ENCODE data around the gene DAB2.

DAB2 gene

DNA sequence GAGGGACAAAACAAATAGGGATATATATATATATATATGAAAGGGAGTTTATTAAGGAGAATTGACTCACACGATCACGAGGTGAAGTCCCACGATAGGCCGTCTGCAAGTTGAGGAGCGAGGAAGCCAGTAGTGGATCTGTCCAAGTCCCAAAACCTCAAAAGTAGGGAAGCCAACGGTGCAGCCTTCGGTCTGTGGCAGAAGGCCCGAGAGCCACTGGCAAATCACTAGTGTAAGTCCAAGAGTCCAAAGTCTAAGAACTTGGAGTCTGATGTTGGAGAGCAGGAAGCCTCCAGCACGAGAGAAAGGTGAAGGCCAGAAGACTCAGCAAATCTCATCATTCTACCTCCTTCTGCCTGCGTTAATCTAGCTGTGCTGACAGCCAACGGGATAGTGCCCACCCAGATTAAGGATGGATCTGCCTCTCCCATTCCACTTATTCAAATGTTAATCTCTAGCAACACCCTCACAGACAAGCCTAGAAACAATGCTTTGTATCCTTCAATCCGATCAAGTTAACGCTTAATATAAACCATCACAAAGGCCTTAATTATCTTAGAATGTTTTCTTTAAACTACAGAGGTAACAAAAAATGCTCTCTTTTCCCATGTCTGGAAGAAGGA is 23.8 kb upstream of the DAB2 start:
- in situ Hi-C loops (cut with MboI; ENCODE audit: low sequenced_read_pairs) = no loop called here

DNA sequence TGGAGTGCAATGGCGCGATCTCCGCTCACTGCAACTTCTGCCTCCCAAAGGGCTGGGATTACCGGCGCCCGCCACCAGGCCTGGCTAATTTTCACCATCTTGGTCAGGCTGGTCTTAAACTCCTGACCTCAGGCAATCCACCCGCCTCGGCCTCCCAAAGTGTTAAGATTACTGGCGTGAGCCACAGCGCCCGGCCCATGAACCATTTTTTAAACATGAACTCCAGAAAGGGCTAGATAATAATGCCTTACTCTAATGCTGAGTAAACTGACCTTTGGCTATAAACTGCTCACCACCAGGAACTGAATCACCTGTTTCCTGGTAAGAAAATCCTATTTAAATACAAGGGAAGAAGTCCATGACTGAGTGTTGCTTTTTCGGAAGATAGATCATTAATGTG is 23.2 kb upstream of the DAB2 start:
- in situ Hi-C loops (cut with MboI; ENCODE audit: low sequenced_read_pairs) = no loop called here

DNA sequence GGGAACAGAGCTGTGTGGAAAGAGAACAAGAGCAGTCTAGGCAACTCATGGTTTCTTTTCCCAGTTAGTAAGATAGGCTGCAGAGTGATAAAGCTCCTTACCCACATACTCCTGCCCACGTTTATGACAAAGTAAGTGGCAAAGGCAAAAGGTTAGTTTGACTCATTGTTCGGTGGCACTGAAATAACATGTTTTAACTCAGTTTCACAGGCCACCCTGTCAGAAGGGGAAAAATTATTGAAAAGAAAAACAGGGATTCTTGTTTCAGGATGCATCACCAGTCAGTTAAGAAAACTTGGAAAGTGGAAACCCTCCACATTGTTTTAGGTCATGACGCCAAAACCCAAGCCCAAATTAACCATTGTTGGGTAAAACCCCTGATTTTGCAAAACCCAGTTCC is 22.3 kb upstream of the DAB2 start:
- in situ Hi-C loops (cut with MboI; ENCODE audit: low sequenced_read_pairs) = no loop called here

DNA sequence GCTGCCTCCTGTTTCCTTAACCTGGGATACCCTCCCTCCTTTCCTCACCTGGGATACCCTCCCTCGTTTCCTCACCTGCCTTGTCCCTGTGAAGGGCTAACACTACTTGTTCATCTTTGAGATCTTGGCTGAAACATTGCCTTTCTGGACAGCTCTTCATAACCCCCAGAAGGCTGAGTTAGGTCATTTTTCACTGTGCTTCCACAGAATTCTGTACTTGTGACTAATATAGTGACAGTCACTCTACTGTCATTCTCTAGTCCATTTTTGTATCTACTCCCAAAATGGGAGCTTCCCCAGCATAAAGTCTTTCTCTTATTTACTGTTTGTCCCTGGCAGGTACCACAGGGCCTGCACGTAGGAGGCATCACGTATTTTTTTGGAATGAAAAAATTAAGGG is 21.5 kb upstream of the DAB2 start:
- in situ Hi-C loops (cut with MboI; ENCODE audit: low sequenced_read_pairs) = no loop called here

DNA sequence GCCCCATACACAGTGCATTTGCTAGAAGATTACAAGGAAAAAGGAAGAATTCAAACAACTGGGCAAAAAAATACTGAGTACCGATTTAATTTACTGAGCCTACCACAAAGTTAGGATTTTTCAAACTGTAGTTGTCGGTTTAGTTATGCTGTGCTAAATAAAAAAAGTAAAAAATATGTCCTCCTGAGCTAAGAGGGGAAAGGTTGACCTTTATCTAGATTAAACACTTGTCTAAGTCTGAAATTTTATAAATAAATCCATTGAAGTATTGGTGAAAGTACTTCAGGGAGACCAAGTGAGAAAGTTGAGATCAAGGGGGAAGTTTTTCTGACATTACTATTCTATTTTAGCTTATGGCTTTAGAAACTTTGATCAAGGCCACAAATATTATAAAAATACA is 19.1 kb upstream of the DAB2 start:
- in situ Hi-C loops (cut with MboI; ENCODE audit: low sequenced_read_pairs) = no loop called here

DNA sequence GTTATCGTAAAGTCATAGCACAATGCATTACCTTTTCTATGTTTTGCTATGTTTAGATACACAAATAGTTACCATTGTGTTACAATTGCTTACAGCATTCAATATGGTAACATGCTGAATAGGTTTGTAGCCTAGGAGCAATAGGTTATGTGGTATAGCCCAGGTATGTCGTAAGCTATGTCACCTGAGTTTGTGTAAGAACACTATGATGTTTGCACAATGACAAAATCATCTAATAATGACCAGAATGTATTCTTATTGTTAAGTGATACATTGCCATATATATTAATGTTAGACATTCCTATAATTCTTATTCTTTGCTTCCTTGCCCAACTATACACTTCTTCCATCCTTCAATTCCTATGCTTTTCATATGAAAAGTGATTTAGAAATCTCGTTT is 18.2 kb upstream of the DAB2 start:
- in situ Hi-C loops (cut with MboI; ENCODE audit: low sequenced_read_pairs) = no loop called here

DNA sequence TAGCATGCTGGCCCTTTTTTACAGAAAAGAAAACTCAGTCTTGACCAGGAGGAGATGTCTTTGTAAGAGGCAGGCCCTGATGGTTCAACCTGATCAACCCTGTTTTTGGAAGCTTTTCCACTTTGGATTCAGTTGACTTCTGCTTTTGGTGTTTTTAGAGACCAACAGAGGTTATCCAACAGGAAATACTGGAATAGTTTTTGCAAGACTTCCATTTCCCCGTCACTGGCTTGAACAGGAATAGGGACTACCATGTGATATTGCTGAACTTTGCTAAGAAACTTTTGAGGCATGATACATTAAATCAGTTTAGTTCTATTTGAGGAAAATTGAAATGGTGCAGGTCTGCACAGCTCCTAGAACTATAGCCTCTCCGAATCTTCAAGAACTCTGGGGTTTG is 17.1 kb upstream of the DAB2 start:
- in situ Hi-C loops (cut with MboI; ENCODE audit: low sequenced_read_pairs) = no loop called here

DNA sequence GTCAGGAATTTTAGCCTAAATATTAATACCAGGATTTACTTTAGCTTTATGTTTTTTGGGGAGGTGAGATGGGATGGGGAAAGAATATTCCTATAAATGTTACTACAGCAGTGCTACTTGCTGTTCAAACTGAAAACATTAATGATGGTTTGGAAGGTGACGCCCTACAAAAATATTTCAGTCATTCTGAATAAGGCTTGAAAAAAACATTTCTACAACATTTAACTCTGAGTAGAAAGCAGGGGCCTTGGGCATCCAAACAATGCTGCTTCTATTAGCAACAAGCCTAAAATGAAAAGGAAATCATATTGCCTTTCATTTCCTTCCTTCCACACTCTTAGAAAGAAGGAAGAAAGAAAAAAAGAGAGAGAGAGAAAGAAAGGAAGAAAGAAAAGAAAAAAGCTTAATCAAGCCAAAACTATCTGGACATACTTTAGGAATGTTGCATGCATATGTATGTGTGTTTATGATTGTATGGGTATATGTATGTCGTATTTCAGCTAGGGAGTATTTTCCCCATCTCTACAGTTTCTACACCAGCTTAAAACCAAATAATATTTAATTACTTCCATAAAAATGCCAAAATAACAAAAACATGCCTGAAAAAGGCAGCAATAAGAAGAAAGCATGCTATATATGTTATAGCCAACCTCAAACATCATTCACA is 16.3 kb upstream of the DAB2 start:
- in situ Hi-C loops (cut with MboI; ENCODE audit: low sequenced_read_pairs) = no loop called here

DNA sequence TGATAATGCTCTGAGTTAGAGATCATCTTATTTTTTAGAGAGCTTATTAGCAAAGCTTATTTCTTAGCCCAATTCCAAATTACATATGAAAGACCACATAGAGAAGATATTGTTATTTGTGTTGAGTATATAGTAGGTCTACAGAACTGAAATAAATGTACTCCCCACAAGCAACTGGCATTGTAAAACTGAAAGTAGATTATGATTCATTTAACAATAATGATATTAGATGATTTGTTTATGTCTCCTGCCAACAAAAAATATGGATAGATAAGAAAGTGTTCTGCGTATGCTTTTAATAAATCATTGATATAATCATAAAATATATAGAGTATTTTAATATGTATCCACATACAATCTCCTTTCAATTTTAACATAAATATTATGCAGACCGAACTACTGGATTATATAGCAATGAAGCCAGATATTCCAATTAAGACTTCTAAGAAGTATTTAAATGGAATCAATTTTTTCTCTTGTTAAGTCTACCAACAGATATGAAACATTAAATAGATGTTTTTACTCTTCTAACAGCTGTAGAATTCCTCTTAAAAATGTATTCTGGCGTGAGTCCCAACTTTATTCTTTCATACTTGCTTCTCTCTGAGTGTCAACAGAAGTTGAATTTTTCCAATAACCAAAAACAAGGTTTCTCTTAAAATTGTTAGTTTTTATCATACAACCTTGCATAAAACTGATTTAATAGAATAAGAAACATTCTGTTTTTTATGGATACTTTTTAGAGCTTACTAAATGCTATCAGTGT is 15.6 kb upstream of the DAB2 start:
- in situ Hi-C loops (cut with MboI; ENCODE audit: low sequenced_read_pairs) = no loop called here

DNA sequence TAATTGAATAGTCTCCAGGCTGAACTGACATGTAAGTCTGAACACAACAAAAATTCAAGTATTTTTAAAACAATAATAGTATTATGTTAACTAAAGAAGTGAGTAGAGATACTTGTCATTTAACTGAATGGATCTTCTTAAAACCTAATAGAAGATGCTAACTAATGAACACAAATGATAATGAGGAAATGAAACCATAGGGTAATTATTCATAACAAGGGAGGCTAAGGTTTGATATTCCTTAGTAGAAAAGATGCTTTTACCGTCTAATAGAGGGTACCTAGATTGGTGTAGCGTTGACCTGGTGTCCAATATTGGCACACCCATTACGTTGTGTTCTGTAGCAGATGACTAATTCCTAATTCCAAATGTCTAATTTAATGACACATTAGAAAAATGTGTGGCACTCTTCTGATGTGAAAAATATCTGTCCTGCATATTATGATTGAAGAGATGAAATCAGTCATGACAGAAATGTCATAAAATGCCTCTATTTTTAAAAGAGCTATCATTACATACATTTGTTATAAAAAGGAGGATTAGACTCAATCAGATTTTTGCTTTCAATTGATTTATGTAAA is 14.9 kb upstream of the DAB2 start:
- in situ Hi-C loops (cut with MboI; ENCODE audit: low sequenced_read_pairs) = no loop called here

DNA sequence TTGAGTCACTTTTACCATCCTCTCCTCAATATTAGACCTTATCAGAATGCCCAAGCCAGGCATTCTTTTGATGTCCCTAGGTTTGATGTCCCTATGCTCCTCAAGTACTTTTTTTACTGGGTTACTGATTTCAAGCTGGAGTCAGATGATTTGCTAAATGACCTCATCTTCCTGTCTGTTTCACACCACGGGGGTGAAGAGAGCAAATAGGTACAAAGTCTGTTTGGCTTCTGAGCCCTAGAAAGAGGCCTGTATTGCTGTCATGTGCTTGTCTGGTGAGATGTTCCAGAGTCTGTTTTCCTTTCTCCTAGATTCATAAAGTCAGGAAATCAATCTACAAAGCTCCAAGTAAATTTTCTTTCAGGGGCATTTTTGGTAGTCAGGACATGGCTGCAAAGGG is 12.7 kb upstream of the DAB2 start:
- in situ Hi-C loops (cut with MboI; ENCODE audit: low sequenced_read_pairs) = no loop called here

DNA sequence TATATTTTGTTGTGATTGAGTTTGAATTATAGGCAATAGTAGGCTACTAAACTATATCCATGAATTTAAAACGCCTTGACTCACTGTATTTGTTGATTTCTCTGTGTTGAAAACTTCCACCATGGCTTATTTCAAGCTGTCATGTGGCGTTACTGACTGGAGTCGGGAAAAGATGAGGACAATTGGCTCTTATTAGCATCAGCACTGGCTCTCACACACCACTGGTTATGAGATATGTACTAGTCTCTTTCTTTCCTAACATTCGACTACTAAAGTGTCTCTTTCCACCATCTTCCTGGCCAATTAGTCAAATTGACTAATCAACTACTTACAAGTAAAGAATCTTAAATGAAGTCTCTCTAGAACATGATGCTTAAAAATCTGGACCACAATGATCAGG is 9.1 kb upstream of the DAB2 start:
- in situ Hi-C loops (cut with MboI; ENCODE audit: low sequenced_read_pairs) = no loop called here

DNA sequence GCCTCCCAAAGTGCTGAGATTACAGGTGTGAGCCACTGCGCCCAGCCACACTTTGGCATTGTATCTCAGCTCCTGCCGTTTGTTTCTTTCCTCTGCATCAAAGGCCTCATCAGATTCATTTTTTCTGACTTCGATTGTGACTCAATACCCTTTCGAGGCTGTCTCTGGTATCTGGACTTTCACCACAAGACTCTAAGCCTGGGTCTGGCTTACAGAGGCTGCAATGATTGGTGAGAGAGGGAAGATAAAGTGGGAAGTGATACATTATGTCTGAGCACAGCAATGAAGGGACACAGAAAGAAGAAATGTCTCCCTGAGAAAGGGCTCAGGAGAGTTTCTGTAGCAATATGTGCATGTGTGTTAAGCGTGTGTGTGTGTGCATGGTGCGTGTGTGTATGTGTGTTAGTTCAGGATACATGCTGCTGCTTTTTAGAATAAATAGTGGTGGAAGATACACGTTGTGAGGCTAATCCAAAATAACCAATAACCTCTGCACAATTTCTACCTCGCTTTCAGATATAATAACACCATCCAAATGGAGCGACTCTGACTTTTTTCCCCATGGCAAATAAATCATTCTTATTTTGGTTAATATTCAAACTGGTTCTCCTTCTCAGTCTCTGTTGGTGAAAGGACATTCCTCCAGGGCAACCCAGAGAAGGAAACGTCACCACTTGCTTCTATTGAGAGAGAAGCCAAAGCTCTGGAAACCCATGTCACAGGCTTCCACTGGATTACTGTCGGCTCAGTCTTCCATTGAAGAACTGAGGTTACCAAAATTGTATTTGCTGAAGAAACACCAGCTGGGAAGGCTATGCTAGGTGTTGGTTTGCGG is 8.1 kb upstream of the DAB2 start:
- in situ Hi-C loops (cut with MboI; ENCODE audit: low sequenced_read_pairs) = no loop called here

DNA sequence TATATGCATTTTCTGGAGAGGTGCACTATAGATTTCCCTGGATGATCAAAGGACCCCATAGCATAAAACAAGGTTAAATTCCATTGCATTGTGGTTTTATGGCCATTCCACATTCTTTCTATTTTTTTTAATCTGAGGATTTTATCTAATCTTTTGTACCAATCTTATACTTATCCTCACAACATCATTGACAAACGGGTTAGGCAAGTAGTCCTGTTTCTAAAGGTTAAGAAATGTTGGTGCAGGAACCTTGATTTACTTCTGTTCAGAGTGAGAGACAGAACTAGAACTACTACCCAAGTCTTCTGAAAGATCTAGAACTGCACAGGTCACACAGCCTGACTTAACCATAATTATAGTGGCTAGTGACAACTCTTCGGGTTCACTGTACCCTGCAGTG is 5.7 kb upstream of the DAB2 start:
- in situ Hi-C loops (cut with MboI; ENCODE audit: low sequenced_read_pairs) = no loop called here

DNA sequence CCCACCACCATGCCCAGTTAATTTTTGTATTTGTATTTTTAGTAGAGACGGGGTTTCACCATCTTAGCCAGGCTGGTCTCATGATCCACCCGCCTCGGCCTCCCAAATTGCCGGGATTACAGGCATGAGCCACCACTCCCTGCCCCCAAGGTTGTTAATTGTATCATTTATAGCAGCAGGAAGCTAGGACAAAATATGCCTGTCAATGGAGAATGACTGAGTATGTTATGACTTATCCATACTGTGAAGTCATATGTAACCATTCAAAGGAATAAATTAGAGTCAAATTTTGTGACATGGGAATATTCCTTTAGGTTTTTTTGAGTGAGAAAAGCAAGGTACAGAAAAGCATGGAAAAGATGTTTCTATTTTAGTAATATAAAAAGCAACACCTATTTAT is 3.9 kb upstream of the DAB2 start:
- in situ Hi-C loops (cut with MboI; ENCODE audit: low sequenced_read_pairs) = no loop called here

DNA sequence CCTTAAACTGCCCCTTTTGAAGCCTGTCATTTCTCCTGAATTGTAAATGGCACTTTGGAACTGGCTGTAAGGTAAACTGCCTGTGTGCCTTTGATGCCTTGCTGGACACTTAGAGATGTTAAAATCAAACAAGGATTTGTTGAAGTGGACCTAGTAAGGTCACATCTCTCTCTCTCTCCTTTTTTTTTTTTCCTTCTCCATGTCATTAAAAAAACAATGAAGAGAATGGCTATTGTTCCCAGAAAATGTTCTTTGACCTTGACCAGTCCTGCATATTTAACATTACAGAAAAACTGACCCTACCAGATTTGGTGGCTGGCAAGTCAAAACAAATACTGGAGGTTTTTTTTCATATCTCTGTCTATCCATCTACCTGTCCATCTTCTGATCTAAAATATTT is 2.9 kb upstream of the DAB2 start:
- in situ Hi-C loops (cut with MboI; ENCODE audit: low sequenced_read_pairs) = no loop called here

DNA sequence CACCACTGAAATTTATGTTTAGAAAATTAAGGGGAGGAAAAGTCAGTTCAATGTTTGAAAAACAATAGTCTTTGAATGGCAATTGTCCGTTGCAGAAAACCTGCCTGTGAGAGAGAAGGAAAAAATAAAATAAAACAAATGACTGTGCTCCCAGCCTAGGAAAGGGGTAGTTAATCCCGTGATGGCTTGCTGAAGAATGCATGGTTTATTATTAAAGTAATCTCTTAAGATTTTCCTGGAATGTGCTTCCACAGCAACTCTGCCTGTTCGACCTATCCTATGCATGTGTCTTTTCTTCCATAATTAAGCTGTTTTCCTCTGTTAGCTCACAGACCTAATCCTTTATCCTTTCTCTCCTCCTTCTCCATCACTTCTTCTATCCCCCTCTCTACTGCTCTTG is 2.4 kb upstream of the DAB2 start:
- in situ Hi-C loops (cut with MboI; ENCODE audit: low sequenced_read_pairs) = no loop called here

DNA sequence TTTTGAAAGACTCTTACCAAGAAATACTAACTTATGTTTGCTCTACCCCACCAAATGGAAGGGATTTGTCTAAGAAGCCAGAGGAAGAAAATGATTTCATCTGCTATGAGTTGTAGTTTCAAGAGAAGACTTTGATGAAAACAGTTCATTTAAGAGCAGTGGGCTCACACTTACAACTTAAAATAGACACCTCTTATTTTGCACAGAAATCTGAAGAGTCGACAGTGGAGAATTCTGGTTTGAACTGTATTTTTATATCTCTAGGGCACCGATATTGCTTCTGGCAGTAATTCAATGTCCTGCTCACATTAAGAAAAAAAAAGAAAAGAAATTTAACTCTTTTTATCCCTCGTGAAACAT is 1.9 kb upstream of the DAB2 start:
- in situ Hi-C loops (cut with MboI; ENCODE audit: low sequenced_read_pairs) = no loop called here

DNA sequence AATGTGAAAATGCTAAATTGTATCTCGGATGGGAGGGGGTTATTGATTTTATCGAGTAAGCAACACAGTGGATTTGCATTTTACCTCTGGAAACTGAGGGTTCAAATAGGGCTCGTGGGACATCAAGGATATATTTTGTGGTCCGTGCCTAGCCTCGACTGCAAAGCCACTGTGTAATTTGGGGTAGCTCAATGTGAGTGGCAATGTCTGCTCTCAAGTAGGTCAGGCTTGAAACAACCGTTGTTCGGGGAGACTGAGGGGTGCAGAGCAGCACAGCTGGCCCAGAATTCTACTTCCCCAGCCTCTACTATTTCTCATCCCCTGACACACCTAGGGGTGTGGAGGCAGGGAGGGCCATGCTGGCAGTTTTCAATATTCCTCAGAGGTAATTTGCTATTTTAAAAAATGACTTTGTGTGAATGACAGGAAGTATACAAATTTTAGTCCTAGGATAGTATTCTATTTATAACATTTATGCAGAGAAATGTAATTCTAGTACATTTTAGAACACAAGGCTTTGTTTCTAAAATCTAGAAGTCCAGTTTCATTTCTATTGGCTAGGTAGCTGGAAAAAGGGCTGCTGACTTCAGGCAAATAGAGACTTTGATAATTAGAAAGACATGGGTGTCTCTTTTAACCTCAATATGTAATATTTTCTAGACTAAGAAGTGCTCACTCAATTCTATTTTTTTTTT is 1.4 kb upstream of the DAB2 start:
- in situ Hi-C loops (cut with MboI; ENCODE audit: low sequenced_read_pairs) = no loop called here

DNA sequence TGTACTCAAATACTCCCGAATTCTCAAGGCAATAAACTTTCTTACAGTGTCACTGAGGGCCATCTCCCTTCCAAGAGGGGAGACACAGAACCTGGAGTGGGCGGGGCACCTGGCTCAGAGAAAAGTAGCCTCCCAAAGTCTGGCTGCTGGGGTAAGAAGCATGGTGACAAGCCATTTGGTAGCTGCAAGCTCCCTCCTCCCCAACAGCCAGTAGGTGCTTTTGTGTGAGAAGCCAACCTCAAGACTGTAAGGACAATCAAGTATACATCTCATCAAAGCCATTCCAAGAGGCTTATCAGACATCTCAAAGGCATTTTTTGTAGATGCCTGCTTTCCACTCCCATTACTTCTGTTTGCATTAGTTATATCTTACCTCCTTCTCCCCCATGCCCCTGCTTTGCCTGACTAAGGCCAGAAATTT is 1.4 kb downstream of the DAB2 start:
- in situ Hi-C loops (cut with MboI; ENCODE audit: low sequenced_read_pairs) = no loop called here
